HepG2 (cell line): ENCODE results near the gene STK11. TPM values are rescaled to one million over a fixed set of nuclear protein-coding genes. Genes with fewer than 3 reads are reported as not detected.
A peak's percentile ranks its signal among the peaks of the same experiment; 100 is the strongest.

Experiments
- ASH2L ChIP-seq: fragments of 300-600, 200-600 bp; sonication (generic); IDR thresholded peaks from 2 replicates; pipeline ENCODE4 v1.7.0; 2017; ENCODE audit warnings: low read depth, mild to moderate bottlenecking, moderate library complexity, mixed read lengths, low read length; ENCODE audit not compliant: insufficient read length
- ATF5 ChIP-seq: sonication (generic); formaldehyde crosslinking; IDR thresholded peaks from 2 replicates; pipeline ENCODE4 v1.4.0; 2020; ENCODE audit warnings: mild to moderate bottlenecking, low read depth, missing genetic modification reagents
- DNMT1 ChIP-seq: sonication (generic); formaldehyde crosslinking; IDR thresholded peaks from 2 replicates; pipeline ENCODE4 v1.5.1; 2020; ENCODE audit warnings: mild to moderate bottlenecking, missing genetic modification reagents
- HMGA1 ChIP-seq: sonication (generic); formaldehyde crosslinking; conservative IDR thresholded peaks from 2 replicates; pipeline ENCODE4 v1.4.0; 2020; ENCODE audit warnings: missing genetic modification reagents
- HMGXB3 ChIP-seq: sonication (generic); formaldehyde crosslinking; IDR thresholded peaks from 2 replicates; pipeline ENCODE4 v1.4.0; 2020; ENCODE audit warnings: missing genetic modification reagents, borderline replicate concordance
- HNF4G ChIP-seq, 2 experiments: sonication (generic) in 1 of 2; formaldehyde crosslinking in 1 of 2; IDR thresholded peaks; 2 replicates each; pipeline versions ENCODE4 v1.4.0 to v1.6.1; 2011 to 2020; ENCODE audit warnings: borderline replicate concordance in 2 of 2, low read depth in 2 of 2, mild to moderate bottlenecking in 2 of 2, low read length in 1 of 2, missing genetic modification reagents in 1 of 2, moderate library complexity in 1 of 2
- IKZF1 ChIP-seq: fragments of 450-650 bp; IDR thresholded peaks from 2 replicates; pipeline ENCODE4 v1.7.1; 2016
- KMT2A ChIP-seq: sonication (generic); formaldehyde crosslinking; IDR thresholded peaks from 2 replicates; pipeline ENCODE4 v1.4.0; 2020; ENCODE audit warnings: missing genetic modification reagents
- PCBP1 ChIP-seq: fragments of 200-400 bp; formaldehyde crosslinking; IDR thresholded peaks from 2 replicates; pipeline ENCODE4 v1.6.1; 2017; ENCODE audit warnings: mild to moderate bottlenecking, low read depth, low read length, borderline replicate concordance
- RNF219 ChIP-seq: sonication (generic); formaldehyde crosslinking; IDR thresholded peaks from 2 replicates; pipeline ENCODE4 v1.5.0; 2020; ENCODE audit warnings: mild to moderate bottlenecking, missing genetic modification reagents
- TARDBP ChIP-seq: sonication (generic); formaldehyde crosslinking; IDR thresholded peaks from 2 replicates; pipeline ENCODE4 v1.8.0; 2022; ENCODE audit warnings: mild to moderate bottlenecking, missing genetic modification reagents
- TCF7 ChIP-seq: sonication (generic); IDR thresholded peaks from 2 replicates; pipeline ENCODE4 v1.6.1; 2016; ENCODE audit warnings: antibody characterized with exemption, low read depth
- ZBTB14 ChIP-seq: sonication (generic); formaldehyde crosslinking; IDR thresholded peaks from 2 replicates; pipeline ENCODE4 v1.4.0; 2020; ENCODE audit warnings: missing genetic modification reagents
- ZBTB25 ChIP-seq: IDR thresholded peaks from 2 replicates; pipeline ENCODE4 v1.6.1; 2018; ENCODE audit warnings: missing genetic modification reagents
- ZMAT3 ChIP-seq: sonication (generic); formaldehyde crosslinking; conservative IDR thresholded peaks from 2 replicates; pipeline ENCODE4 v1.7.0; 2021; ENCODE audit warnings: missing genetic modification reagents
- ZMYM4 ChIP-seq: sonication (generic); formaldehyde crosslinking; IDR thresholded peaks from 2 replicates; pipeline ENCODE4 v1.8.1; 2023; ENCODE audit warnings: mild to moderate bottlenecking, missing genetic modification reagents
- ZNF550 ChIP-seq: sonication (generic); formaldehyde crosslinking; IDR thresholded peaks from 2 replicates; pipeline ENCODE4 v1.4.0; 2020; ENCODE audit warnings: mild to moderate bottlenecking, missing genetic modification reagents, borderline replicate concordance
- ZNF644 ChIP-seq: IDR thresholded peaks from 2 replicates; pipeline ENCODE4 v1.6.1; 2016; ENCODE audit warnings: low read depth
- polyA plus RNA-seq, 8 experiments: library from polyadenylated mRNA; depleted of rRNA in 3 of 8; stranded (reverse) in 7 of 8; unstranded in 1 of 8; fragments of >200 nt; fragmentation: Illumina TruSeq in 4 of 8; extraction: Trizol in 4 of 8; gene quantifications; 2 replicates each; pipeline versions ENCODE4 v1.2.1 to v1.2.3, GENCODE V29; 2011 to 2016; ENCODE audit warnings: low read depth in 4 of 8, missing spikeins in 1 of 8, mixed read lengths in 1 of 8; ENCODE audit not compliant: insufficient read depth in 1 of 8
- total RNA-seq, 5 experiments: library from RNA; depleted of rRNA; stranded (reverse); fragments of >200 nt; fragmentation: Illumina TruSeq; extraction: Trizol; gene quantifications; 2 replicates each; pipeline ENCODE4 v1.2.3, GENCODE V29; 2016; ENCODE audit warnings: low read depth in 1 of 5

Gene STK11
- total and polyA plus RNA-seq, 2 of the 13 experiments (the other 11 are each of a cell fraction or from before 2014, with no cell fraction given), result 27.5 to 43.6 TPM

GRCh38 chr19:1205114-1206099, at the start of gene STK11 (continued):
- peak; percentile 56 for TF ChIP-seq ASH2L
- peak; percentile 90 for TF ChIP-seq ZBTB25 (CRISPR knock-in tag)
- peak; percentile 59; the same call in 1 of the 2 replicates for TF ChIP-seq PCBP1
- no peak for TF ChIP-seq ZNF550 (CRISPR knock-in tag)
- TF ChIP-seq HMGXB3 (CRISPR knock-in tag), result no peak
- peak; percentile 52; the same call in 1 of the 2 replicates for TF ChIP-seq KMT2A (CRISPR knock-in tag)
- TF ChIP-seq TARDBP, result peak; percentile 64; the same call in 1 of the 2 replicates
- no peak for TF ChIP-seq DNMT1 (CRISPR knock-in tag)
- TF ChIP-seq ZMYM4, result peak; percentile 58
- no peak for TF ChIP-seq ZBTB14 (CRISPR knock-in tag)
- TF ChIP-seq ZMAT3 (CRISPR knock-in tag), result no peak
- peak; percentile 62; the same call in 1 of the 2 replicates for TF ChIP-seq HNF4G (IDR thresholded peaks at IDR 0.05; ENCODE audit: borderline replicate concordance, low read depth, low read length)
- TF ChIP-seq HNF4G (CRISPR knock-in tag; IDR thresholded peaks at IDR 0.05; ENCODE audit: borderline replicate concordance, low read depth), result peak; percentile 64; the same call in 1 of the 2 replicates
- TF ChIP-seq IKZF1, result no peak
- TF ChIP-seq ZNF644, result no peak
- no peak for TF ChIP-seq ATF5 (CRISPR knock-in tag)
- TF ChIP-seq RNF219 (CRISPR knock-in tag), result no peak
- TF ChIP-seq HMGA1 (CRISPR knock-in tag), result no peak
- no peak for TF ChIP-seq TCF7
